Loucy (cell line): ENCODE data around the gene C16orf82.
A peak's percentile ranks its signal among the peaks of the same experiment; 100 is the strongest.

Source experiments
- H2AFZ ChIP-seq: fragments of 200-600 bp; sonication (generic); 2 replicates; pipeline ENCODE4 v1.6.0; 2016; ENCODE audit warnings: antibody characterized with exemption, mild to moderate bottlenecking, low read length, moderate library complexity
- H3F3A ChIP-seq: fragments of 200-600 bp; 2 replicates; pipeline ENCODE4 v1.6.0; 2016; ENCODE audit warnings: antibody characterized with exemption, low read depth, mild to moderate bottlenecking
- H3K27me3 ChIP-seq: fragments of 200-600 bp; sonication (generic); 2 replicates; pipeline ENCODE4 v1.6.1; 2014; ENCODE audit warnings: low read length, mild to moderate bottlenecking; ENCODE audit not compliant: insufficient read depth, poor library complexity, severe bottlenecking
- H3K36me3 ChIP-seq: fragments of 200-600 bp; sonication (generic); 2 replicates; pipeline ENCODE4 v1.6.1; 2016; ENCODE audit warnings: low read length; ENCODE audit not compliant: insufficient read depth
- H3K4me1 ChIP-seq: fragments of 200-600 bp; sonication (generic); 2 replicates; pipeline ENCODE4 v1.5.1; 2014; ENCODE audit warnings: low read length, mild to moderate bottlenecking; ENCODE audit not compliant: insufficient read depth, poor library complexity, severe bottlenecking
- H3K4me2 ChIP-seq: fragments of 200-600 bp; sonication (generic); 2 replicates; pipeline ENCODE4 v1.6.0; 2014; ENCODE audit warnings: antibody characterized with exemption, low read length, low read depth, mild to moderate bottlenecking; ENCODE audit not compliant: poor library complexity, severe bottlenecking
- H3K4me3 ChIP-seq: fragments of 200-600 bp; sonication (generic); 2 replicates; pipeline ENCODE4 v1.5.1; 2014; ENCODE audit warnings: low read length, mild to moderate bottlenecking, mixed read lengths; ENCODE audit not compliant: poor library complexity, severe bottlenecking
- H3K79me2 ChIP-seq: fragments of 200-600 bp; sonication (generic); 2 replicates; pipeline ENCODE4 v1.6.1; 2014; ENCODE audit warnings: low read length; ENCODE audit not compliant: insufficient read depth
- H3K9ac ChIP-seq: fragments of 200-600 bp; sonication (generic); 2 replicates; pipeline ENCODE4 v1.6.0; 2014; ENCODE audit warnings: mild to moderate bottlenecking, low read depth, low read length, moderate library complexity; ENCODE audit not compliant: poor library complexity, severe bottlenecking
- H3K9me2 ChIP-seq: fragments of 200-600 bp; sonication (generic); replicated peaks from 2 replicates; pipeline ENCODE4 v1.6.1; 2016; ENCODE audit warnings: low read depth, low read length, mixed read lengths
- H3K9me3 ChIP-seq: fragments of 200-600 bp; sonication (generic); 2 replicates; pipeline ENCODE4 v1.6.1; 2014; ENCODE audit warnings: mild to moderate bottlenecking, antibody characterized with exemption, low read length, low read depth; ENCODE audit not compliant: insufficient read depth
- H4K20me1 ChIP-seq: fragments of 200-600 bp; sonication (generic); 2 replicates; pipeline ENCODE4 v1.6.0; 2014; ENCODE audit warnings: antibody characterized with exemption, low read length, mild to moderate bottlenecking; ENCODE audit not compliant: insufficient read depth, poor library complexity, severe bottlenecking
- CTCF ChIP-seq: fragments of 200-600 bp; sonication (generic); conservative IDR thresholded peaks from 2 replicates; pipeline ENCODE4 v1.5.1; 2014; ENCODE audit warnings: mild to moderate bottlenecking, antibody characterized with exemption, low read length
- EZH2phosphoT487 ChIP-seq: fragments of 200-600 bp; IDR thresholded peaks from 2 replicates; pipeline ENCODE4 v1.6.1; 2018; ENCODE audit warnings: antibody characterized with exemption, mild to moderate bottlenecking, moderate library complexity, borderline replicate concordance

Gene C16orf82

GRCh38 chr16:27118526-27118925 is 51.8 kb downstream of the C16orf82 start:
- Histone ChIP-seq H3F3A (no peaks in the 10 kb centered on the region), H3K4me1 (peaks cover 8% of the 10 kb centered on the region), H4K20me1 (no peaks in the 10 kb centered on the region), H2AFZ (peak overlapping the region; percentile 46; the same call in 1 of the 2 replicates), H3K4me3 (no peak overlapping the region), H3K79me2 (no peaks in the 10 kb centered on the region), H3K36me3 (no peaks in the 10 kb centered on the region), H3K27me3 (no peaks in the 10 kb centered on the region), H3K9ac (no peak overlapping the region), H3K4me2 (peak overlapping the region; percentile 41), H3K9me2 (no peaks in the 10 kb centered on the region), H3K9me3 (no peaks in the 10 kb centered on the region)
- TF ChIP-seq EZH2phosphoT487: no peak
- no peak for TF ChIP-seq CTCF
